ENCODE results near the gene PSMA5.

DNA sequence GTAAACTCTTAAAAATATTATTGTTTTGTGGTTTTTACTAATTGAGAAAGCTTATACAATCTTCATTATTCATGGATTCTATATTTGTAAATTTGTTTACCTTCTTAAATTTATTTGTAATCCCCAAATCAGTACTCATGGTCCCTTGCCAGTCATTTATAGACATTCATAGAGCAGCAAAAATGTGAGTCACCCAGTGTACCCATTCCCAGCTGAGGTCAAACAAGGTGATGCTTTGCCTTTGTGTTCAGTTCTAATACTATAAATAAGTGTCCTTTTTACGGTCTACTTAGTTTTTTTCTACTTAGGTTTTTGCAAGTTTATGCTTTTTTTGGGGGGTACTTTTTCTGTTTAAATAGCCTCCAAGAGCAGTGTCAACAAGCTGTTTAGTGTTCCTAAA is 64.6 kb downstream of the PSMA5 start:
- no peak for TF ChIP-seq MAX (IDR thresholded peaks at IDR 0.05)
- TF ChIP-seq EP300 (IDR thresholded peaks at IDR 0.05; ENCODE audit: borderline replicate concordance), result no peak
- no peak for TF ChIP-seq CEBPB (IDR thresholded peaks at IDR 0.05)
- TF ChIP-seq RAD21 (IDR thresholded peaks at IDR 0.05; ENCODE audit: low read depth), result no peak
- TF ChIP-seq YY1 (IDR thresholded peaks at IDR 0.05; ENCODE audit: low read depth), result no peak
- no peak for TF ChIP-seq CREB1 (IDR thresholded peaks at IDR 0.05; ENCODE audit: low read depth)
- TF ChIP-seq NFIC (IDR thresholded peaks at IDR 0.05), result no peak
- no peak for TF ChIP-seq EGR1 (IDR thresholded peaks at IDR 0.05)
- no peak for TF ChIP-seq TCF12 (IDR thresholded peaks at IDR 0.05; ENCODE audit: low read depth)
- no peak for TF ChIP-seq TAF1 (IDR thresholded peaks at IDR 0.05; ENCODE audit: low read depth)
- TF ChIP-seq FOXM1 (IDR thresholded peaks at IDR 0.05; ENCODE audit: borderline replicate concordance, low read depth), result no peak
- TF ChIP-seq REST (IDR thresholded peaks at IDR 0.05; ENCODE audit: low read depth), result no peak
